Pulmonary artery endothelial cell (primary cell): ENCODE results near the gene CCDC121. TPM values are rescaled to one million over a fixed set of nuclear protein-coding genes. Genes with fewer than 3 reads are reported as not detected.
A peak's percentile ranks its signal among the peaks of the same experiment; 100 is the strongest.

Experiments used
- DNase-seq: peaks from one replicate; pipeline ENCODE4 v3.0.0-alpha.2; 2011; ENCODE audit warnings: low read depth, low spot score
- total RNA-seq: library from RNA; depleted of rRNA; stranded (reverse); fragments of >200 nt; gene quantifications from 2 replicates; pipeline ENCODE4 v1.2.3, GENCODE V29; 2014

The CCDC121 gene
- total RNA-seq, 1 donor from 2014 or later = 1.7 TPM

DNA sequence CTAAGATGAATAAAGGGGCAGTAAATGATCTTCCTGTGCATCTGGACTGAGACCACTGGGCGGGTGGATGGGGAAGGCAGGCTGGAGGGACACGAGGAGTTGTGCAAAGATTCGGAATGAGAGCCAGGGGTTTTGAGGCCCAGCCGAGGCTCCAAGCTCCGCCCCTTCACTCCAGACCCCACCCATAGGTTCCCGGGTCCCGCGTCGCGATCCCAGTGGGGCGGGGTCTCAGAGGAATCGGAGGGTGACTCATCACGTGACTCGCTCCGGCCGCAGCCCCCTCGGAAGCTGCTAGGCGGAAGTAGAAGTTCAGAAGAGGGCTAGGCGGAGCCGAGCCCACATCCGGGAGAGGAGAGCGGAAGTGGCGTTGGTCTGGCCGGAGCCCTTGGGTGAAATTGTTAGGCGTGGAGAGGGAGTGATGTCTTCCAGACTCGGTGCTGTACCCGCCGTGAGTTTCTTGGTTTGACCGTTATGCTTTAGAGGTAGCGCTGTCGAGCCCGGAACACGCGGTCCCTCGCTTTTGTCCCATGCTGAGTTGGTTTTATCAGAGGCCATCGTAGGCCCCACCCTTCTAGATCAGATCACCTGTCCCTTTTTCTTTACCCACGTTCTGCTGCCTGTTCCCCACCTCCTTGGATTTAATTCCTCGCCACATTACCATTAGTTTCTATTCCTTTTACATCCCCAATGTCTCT is 46.0 kb downstream of the CCDC121 start, which contains the start of gene ZNF512:
ZNF512 (plus strand) TSS at position 348 of the 695 bp plus-strand sequence; CDS start at position 419, 71 bp downstream.
- peak; percentile 60 for DNase-seq

DNA sequence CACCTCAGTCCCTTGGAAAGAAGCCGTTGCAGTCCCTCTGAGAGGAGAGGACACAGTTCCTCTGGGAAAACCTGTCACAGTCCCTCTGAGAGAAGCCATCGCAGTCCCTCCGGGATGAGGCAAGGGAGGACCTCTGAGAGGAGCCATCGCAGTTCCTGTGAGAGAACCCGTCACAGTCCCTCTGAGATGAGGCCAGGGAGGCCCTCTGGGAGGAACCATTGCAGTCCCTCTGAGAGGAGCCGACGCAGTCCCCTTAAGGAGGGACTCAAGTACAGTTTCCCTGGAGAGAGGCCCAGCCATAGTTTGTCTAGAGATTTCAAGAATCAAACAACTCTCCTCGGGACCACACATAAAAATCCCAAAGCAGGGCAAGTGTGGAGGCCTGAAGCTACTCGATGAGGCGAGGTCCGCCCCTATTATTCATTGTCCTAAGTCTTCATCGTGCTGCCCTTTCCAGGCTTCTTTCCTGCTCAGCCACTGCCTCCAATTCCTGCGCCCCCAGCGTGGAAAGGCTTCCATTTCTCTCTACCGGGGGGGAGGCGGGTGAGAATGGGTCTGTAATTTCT is 46.6 kb downstream of the CCDC121 start:
- no peak for DNase-seq

DNA sequence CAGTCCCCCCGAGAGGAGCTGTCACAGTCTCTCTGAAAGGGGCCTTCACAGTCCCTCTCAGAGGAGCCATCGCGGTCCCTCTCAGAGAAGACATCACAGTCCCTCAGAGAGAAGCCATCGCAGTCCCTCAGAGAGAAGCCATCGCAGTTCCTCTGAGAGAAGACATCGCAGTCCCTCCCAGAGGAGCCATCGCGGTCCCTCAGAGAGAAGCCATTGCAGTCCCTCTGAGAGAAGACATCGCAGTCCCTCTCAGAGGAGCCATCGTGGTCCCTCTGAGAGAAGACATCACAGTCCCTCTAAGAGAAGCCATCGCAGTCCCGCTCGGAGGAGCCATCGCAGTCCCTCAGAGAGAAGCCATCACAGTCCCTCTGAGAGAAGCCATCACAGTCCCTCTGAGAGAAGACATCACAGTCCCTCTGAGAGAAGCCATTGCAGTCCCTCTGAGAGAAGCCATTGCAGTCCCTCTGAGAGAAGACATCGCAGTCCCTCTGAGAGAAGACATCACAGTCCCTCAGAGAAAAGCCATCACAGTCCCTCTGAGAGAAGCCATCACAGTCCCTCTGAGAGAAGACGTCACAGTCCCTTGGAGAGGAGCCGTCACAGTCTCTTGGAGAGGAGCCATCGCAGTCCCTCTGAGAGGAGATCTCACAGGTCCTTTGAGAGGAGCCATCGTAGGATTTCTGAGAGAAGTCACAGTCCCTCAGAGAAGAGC is 47.2 kb downstream of the CCDC121 start:
- no peak for DNase-seq

Other genes starting within 250 kb of the CCDC121 start
- gene ZNF513, start 248.3 kb downstream of the CCDC121 start, total RNA-seq = 8.9 and 9.5 TPM in 2 replicates
- 174 and 225 TPM in 2 replicates for gene PPM1G, start 219.4 kb downstream of the CCDC121 start, total RNA-seq
- 122 and 137 TPM in 2 replicates for gene NRBP1, start 200.4 kb downstream of the CCDC121 start, total RNA-seq
- not detected in 2 replicates for gene KRTCAP3, start 186.6 kb downstream of the CCDC121 start, total RNA-seq
- gene IFT172, start 139.3 kb downstream of the CCDC121 start, total RNA-seq = 27.5 and 30.3 TPM in 2 replicates
- gene FNDC4, start 133.8 kb downstream of the CCDC121 start, total RNA-seq = 35.0 and 47.0 TPM in 2 replicates
- gene GCKR, start 132.2 kb downstream of the CCDC121 start, total RNA-seq = 7.5 and 7.8 TPM in 2 replicates
- gene ZNF512, start 46.0 kb downstream of the CCDC121 start, total RNA-seq = 26.6 and 36.9 TPM in 2 replicates
- gene GPN1, start within 50 bp of the CCDC121 start, total RNA-seq = 54.9 and 68.2 TPM in 2 replicates
- 9.6 and 14.9 TPM in 2 replicates for gene SUPT7L, start 34.6 kb upstream of the CCDC121 start, total RNA-seq
- 30.3 and 49.5 TPM in 2 replicates for gene SLC4A1AP, start 34.9 kb upstream of the CCDC121 start, total RNA-seq
- 75.8 and 76.7 TPM in 2 replicates for gene MRPL33, start 142.7 kb upstream of the CCDC121 start, total RNA-seq